SW480 (cell line): ENCODE data around the gene OR10V1.
"Not testable (repeated sequence)": the region's sequence is repeated elsewhere in the genome, so short reads cannot be mapped to it uniquely, and the experiment has no call there.

Experiments
- DNase-seq: peaks from one replicate; pipeline ENCODE4 v3.0.0-alpha.2; 2016; ENCODE audit warnings: low spot score

Gene OR10V1

GRCh38 chr11:59710136-59710847 is 3.4 kb downstream of the OR10V1 start:
- no peak for DNase-seq

DNA sequence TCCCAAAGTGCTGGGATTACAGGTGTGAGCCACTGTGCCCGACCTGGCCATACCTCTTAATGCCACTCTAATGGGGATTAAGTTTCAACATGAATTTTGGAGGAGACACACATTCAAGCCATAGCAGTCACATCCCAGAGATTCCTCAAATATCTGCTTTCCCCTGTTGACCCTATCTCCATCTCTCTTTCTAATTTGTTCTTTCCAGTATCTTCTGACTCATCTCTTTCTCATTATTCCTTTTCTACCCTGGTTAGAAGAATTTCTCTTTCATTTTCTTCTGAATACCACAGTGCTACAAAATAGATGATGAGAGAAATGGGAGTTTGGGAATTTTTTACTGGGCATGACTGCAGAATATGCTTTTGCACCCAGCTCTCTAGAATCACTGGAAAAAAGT is 5.1 kb downstream of the OR10V1 start:
- no peak for DNase-seq

- no peak for DNase-seq
These were observed 6.3 kb downstream of the OR10V1 start for GRCh38 chr11:59707371-59707770.

DNA sequence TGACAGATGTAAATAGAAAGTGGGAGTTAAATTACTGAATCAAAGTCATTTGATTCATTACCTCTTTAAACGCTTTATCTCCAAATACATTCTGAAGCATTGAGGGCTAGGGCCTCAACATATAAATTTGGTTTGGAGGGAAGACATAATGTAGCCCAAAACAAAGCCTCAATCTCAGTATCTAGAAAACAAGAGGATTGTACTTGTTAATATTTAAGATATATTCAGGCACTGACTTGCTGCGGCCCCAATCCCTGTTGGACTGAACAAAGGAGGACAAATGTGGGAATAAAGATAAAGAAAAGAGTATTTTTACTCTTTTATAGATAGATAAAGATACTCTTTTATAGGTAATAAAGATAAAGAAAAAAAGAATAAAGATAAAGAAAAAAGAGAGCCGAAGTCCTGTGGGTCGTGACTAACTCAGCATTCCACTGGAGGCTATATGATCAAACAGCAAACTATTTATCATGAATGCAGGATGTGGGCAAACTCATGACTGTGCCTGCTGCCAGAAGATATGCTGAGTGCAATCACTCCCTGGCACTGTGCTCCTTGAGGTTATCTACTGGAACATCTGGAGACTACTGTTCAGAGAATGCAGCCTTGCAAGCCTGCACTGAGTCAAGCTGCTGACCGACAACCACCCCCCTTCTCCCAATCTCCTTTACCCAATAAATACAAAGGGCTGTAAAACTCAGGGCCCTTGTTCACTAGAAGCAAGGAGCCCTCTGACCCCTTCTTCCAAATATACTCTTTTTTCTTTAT is 6.9 kb downstream of the OR10V1 start:
- DNase-seq: peak; percentile 72

GRCh38 chr11:59705294-59705693 is 8.4 kb downstream of the OR10V1 start:
- DNase-seq: no peak

DNA sequence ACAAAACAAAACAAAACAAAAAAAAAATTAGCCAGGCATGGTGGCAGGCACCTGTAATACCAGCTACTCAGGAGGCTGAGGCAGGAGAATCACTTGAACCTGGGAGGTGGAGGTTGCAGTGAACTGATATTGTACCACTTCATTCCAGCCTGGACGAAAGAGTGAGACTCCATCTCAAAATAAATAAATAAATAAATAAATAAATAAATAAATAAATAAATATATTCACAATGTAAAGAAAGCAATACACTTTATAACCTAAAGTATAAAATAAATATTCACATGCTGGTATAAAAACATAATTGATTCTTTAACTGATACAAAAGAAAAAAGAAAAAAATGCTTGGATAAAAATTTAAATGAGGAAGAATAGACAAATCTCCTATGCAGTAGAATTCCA is 10.1 kb downstream of the OR10V1 start:
- not testable (repeated sequence) for DNase-seq

DNA sequence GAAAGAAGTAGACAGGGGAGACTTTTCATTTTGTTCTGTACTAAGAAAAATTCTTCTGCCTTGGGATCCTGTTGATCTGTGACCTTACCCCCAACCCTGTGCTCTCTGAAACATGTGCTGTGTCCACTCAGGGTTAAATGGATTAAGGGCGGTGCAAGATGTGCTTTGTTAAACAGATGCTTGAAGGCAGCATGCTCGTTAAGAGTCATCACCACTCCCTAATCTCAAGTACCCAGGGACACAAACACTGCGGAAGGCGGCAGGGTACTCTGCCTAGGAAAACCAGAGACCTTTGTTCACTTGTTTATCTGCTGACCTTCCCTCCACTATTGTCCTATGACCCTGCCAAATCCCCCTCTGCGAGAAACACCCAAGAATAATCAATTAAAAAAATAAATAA is 13.5 kb downstream of the OR10V1 start:
- not testable (repeated sequence) for DNase-seq

GRCh38 chr11:59698506-59698905 is 15.1 kb downstream of the OR10V1 start:
- no peak for DNase-seq

GRCh38 chr11:59692915-59693314 is 20.7 kb downstream of the OR10V1 start:
- DNase-seq: no peak

DNA sequence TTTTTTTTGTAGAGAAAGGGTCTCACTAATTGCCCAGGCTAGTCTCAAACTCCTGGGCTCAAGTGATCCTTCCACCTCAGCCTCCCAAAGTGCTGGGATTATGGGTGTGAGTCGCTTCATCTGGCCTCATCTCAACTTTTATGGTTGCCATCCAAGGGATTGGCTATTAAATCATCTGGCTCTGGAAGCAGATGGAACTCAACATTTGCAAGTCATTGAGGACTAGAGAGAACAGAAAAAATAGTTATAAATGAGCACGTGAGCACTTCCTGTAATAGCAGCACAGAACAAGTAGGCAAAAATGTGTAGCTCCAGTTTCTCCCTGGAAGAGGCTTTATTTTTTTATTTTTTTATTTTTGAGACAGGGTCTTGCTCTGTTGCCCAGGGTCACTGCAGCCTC is 22.5 kb downstream of the OR10V1 start:
- DNase-seq: no peak

GRCh38 chr11:59689015-59689414 is 24.6 kb downstream of the OR10V1 start:
- DNase-seq: no peak

- not testable (repeated sequence) for DNase-seq
These were observed 32.4 kb downstream of the OR10V1 start for GRCh38 chr11:59681260-59681725.

DNA sequence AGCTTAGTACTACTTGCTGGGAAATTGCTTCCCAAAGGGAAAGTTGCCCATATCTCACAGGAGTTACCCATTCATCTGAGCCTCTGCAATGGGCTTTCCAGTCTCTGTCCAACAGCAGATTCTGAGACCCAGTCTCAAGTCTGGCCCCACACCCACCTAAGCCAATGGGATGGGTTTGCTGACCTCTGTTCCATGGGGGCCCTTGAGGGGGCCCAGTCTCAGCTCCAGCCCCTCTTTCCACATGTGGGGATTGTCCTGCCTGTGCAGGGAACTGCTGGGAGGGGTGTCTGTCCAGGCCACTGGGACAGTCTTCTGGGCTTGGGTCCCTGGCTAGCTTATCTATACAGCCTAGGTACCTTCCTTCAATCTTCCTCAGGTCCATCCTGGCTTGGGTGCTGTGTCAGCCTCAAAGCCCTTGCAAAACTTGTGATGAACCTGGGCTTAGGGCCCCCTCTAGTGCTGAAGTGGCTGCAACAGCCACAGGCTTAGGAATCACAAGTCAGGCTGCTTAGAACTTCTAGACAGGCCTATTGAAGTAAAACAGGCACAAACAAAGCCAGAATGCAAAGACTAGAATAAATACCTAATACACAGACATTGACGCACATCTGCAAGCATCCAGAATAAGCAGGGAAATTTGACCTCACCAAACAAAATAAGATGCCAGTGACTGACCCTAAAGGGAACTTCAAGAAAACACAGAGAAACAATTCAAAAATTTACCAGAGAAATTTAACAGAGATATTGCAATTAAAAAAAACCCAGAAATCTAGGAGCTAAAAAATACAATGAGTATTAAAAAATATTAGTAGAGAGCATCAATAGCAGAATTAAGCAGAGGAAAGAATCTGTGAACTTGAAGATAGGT is 33.1 kb downstream of the OR10V1 start:
- peak; percentile 72 for DNase-seq

- no peak for DNase-seq
These were observed 34.3 kb downstream of the OR10V1 start for GRCh38 chr11:59679347-59679746.

GRCh38 chr11:59678813-59679165 is 34.9 kb downstream of the OR10V1 start:
- DNase-seq: no peak

- DNase-seq: no peak
These were observed 35.4 kb downstream of the OR10V1 start for GRCh38 chr11:59678118-59678812.

DNA sequence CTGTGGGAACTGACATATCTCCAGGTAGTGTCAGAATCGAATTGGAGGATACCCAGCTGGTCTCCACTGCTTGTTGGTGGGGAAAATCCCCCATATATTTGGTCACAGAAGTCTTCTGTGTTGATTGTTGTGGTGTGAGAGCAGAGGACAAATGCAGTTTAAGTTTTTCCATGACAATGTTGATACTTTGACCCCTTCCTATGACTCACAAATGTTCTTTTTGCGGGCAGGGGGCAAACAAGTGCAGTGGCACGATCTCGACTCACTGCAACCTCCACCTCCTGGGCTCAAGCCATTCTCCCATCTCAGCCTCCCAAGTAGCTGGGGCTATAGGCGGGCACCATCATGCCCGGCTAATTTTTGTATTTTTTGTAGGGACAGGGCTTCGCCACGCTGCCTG is 37.4 kb downstream of the OR10V1 start:
- DNase-seq: no peak

DNA sequence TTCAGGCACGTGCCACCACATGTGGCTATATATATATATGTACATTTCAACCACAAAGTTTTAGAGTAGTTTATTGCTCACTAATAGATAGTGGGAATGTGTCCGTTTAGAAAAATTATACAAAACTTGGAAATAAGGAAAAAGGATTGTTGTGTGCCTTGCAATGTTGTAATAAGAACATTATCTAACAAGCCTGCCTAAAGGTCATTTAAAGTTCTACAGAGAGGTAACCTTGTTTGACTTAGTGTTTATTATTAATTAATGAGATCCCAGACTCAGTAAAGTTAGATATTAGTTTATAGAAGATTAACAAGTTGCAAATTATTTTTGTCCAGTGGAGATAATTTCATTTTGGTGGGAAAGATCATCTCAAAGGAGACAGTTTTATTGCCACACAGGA is 39.4 kb downstream of the OR10V1 start:
- DNase-seq: no peak

DNA sequence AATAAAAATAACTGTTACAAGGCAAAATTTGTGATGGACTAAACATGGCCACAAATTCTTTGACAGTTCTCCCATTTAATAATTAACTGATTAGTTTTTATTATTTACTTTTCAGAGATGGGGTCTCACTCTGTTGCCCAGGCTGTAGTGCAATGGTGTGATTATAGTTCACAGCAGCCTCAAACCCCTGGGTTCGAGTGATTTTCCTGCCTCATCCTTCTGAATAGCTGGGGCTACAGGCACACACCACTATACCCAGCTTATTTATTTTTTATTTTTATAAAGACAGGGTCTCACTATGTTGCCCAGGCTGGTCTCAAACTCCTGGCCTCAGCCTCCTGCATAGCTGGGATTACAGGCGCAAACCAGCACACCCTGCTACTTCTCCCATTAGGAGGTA is 40.4 kb downstream of the OR10V1 start:
- no peak for DNase-seq

GRCh38 chr11:59671471-59671870 is 42.2 kb downstream of the OR10V1 start:
- no peak for DNase-seq

- DNase-seq: no peak
These were observed 44.0 kb downstream of the OR10V1 start for GRCh38 chr11:59669611-59670009.
